ENCODE results near the gene XYLT2.
A peak's percentile ranks its signal among the peaks of the same experiment; 100 is the strongest.
"Not testable (repeated sequence)": the region's sequence is repeated elsewhere in the genome, so short reads cannot be mapped to it uniquely, and the experiment has no call there.

Gene XYLT2

DNA sequence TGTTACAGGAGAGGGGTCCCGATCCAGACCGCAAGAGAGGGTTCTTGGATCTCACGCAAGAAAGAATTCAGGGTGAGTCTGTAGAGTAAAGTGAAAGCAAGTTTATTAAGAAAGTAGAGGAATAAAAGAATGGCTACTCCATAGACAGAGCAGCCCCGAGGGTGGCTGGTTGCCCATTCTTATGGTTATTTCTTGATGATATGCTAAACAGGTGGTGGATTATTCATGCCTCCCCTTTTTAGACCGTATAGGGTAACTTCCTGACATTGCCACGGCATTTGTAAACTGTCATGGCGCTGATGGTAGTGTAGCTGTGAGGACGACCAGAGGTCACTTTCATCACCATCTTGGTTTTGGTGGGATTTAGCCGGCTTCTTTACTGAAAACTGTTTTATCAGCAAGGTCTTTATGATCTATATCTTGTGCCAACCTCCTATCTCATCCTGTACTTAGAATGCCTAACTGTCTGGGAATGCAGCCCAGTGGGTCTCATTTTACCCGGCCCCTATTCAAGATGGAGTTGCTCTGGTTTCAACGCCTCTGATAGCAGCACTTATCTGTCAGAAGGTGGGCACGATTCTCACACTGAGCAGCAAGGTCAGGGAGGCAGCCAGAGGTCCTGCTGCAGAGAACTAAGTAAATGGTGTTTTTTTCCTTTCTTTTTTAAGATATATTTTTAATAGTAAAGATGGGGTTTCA is 26.5 kb upstream of the XYLT2 start:
- no peak for DNase-seq (ENCODE audit: low read depth)

GRCh38 chr17:50322271-50322670 is 23.7 kb upstream of the XYLT2 start:
- DNase-seq (ENCODE audit: low read depth), result no peak

DNA sequence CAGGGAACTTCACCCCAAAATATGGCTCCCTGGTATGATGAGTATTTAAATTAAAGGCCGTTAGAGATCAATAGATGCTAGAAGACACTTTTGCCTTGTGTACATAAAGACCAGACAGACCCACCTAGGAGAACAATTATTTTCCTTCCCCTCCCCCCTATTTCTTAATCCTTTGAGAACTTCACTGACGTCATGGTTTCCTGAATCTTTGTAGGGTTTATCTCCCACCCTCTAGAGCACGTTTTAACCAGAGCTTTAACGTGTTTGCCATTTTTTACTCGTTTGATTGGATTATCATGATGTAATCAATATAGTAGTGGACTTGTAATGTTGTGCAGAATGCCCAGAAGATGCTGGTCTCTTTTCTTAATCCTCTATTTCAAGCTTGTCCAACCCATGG is 22.9 kb upstream of the XYLT2 start:
- DNase-seq (ENCODE audit: low read depth), result no peak

DNA sequence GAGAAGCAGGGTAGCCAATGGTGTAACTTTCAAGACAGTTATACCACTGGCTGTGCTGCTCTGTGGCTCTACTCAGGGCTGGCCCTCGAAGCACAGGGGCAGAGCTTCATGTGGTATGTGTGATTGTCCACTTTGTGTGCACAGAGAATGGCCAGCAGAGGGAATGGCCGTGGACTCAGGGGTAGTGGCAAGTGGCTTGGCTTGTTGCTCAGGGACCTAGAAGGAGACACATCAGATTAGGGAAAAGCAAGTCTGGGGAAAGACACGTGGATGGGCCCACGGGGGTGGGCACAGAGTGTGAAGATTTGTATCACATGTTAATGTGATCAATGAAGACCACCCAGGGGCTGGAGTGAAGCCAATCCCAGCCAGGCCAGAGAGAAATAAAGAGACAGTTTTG is 20.0 kb upstream of the XYLT2 start:
- no peak for DNase-seq (ENCODE audit: low read depth)

DNA sequence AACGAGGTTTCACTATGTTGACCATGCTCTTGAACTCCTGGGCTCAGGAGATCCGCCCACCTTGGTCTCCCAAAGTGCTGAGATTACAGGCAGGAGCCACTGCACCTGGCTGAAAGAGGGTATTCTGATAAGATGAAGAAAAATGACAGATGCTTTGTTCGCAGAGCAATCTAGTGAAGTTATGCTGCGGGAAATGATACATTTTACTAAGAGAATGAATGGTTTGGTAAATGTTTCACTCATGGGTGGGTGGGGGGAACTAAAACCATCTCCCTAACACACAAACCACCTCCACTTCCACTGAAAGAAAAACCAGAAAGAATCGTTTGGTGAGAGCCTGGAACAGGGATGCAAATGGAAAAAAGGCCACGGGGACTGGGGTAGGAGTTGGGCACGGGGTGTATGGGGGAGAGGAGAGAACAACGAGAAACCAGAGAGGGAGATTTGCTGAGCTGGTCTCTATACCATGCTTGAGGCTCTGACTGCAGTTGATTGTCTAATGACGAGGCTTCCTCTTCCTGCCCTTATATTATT is 19.0 kb upstream of the XYLT2 start:
- DNase-seq (ENCODE audit: low read depth), result no peak

DNA sequence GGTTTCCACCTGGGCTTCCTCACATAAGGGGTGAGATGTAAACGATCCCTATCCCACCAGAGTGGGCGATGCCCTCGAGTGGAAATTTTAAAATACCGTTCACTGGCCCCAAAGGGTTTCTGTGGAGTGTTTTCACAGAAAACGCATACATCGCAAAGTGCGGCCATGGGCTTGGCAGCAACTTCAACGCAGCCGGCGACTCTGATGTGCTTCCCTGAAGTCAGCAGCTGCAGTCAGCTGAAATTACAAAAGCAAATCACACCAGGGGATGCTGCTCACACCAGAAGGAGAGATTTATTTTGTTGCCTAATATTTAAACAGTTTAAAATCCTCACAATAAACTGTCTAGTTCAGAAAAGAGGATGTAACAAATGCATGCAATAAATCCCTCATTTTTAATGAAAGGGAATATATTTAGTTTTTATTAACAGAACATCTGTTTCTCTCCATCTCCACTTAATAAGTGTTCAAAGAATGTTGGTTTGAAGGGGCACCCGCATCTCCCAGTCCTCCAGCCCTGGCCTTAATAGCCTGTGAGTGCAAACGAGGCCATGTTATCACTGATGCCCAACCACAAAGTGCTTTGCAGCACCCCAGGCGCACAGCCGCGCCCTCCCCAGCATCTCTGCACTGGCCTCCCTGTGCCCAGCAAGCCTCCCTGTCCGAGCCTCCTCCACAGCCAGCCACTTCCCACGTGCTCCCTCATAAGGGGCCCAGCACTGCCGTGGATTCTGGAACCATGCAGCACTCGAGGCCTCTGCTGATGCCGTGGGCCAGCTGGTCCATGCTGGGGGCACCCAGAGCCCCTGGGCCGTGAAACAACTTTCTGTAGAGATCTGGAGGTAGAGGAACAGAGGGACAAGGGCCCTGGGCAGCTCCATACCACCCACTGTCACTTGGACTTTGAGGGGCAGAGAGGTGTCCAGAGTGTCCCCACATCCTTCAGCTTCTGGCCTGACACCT is 17.3 kb upstream of the XYLT2 start:
- no peak for DNase-seq (ENCODE audit: low read depth)

DNA sequence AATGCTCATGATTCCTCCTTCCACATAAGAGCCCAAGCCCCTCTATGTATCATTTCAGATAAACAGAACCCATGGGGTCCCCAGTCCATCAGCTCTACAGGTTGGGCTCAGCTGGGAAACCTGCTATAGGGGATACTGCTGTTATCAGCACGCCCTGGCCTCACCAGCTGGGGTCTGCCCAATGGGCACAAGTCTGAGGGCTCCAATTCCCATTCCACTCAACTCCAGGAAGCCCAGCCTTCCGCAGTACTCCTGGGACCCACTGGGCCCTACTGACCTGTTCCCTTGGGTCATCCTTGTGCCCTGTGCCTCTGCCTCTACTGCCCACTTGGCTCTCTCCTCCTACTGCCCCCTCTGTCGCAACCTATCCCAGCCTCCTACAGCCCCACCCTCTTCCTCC is 16.2 kb upstream of the XYLT2 start:
- DNase-seq (ENCODE audit: low read depth), result no peak

GRCh38 chr17:50330151-50330775 is 15.7 kb upstream of the XYLT2 start:
- no peak for DNase-seq (ENCODE audit: low read depth)

- DNase-seq (ENCODE audit: low read depth), result no peak
Measured at GRCh38 chr17:50331085-50331791, 14.7 kb upstream of the XYLT2 start.

DNA sequence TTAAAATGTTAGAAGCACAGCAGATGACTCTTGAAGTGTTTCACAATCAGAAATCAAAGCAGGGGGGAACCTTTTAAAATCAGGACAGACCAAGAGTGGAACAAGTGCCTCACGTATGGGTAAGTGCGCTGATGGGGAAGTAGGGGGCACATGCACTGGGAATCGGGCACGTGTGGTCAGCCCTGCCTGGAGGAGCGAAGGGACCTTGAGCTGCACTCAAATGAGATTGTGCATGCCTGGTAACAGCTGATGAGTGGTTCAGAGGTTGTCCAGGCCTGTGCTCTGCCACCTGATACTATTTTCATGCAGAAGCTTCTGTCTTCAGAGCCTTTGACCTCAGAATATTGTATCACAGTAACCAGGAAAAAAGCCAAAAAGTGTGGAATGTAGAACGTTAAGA is 13.7 kb upstream of the XYLT2 start:
- no peak for DNase-seq (ENCODE audit: low read depth)

GRCh38 chr17:50333291-50334057 is 12.5 kb upstream of the XYLT2 start:
- not testable (repeated sequence) for DNase-seq (ENCODE audit: low read depth)

GRCh38 chr17:50337956-50338355 is 8.0 kb upstream of the XYLT2 start:
- no peak for DNase-seq (ENCODE audit: low read depth)

DNA sequence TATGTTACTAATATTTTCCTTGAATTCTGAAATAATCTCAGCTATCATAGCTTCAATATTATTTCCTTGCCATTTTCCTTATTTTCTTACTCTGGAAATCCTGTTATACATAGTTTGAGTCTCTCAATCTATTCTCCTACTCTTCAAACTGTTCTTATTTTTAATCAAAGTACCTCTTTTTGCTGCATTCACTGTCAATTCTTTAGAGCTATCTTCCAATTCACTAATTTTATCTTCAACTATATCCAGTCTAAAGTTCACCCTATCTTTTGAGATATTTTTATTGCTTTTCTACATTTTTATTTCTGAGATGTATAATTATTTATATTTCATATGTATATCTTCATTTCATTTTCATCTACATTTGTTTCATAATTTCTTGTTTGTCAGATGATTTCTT is 7.3 kb upstream of the XYLT2 start:
- no peak for DNase-seq (ENCODE audit: low read depth)

DNA sequence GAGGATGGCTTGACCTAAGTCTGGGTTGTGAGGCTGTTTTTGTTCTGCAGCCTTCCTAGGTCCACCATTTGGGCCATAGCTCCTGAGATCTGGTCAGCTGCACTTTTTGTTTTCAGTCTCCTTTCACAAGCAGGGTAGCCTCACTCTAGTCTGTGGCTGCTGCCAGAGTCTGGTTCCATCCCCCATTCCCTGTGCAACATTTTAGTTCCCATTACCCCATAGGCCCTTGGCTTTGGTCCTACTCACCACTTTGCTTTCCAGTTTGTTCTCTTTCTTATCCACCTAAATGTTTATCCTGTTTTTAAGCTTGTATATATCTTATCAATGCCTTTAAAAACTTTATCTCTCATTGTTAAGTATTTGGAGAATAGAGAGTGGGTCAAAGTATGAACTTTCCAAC is 6.5 kb upstream of the XYLT2 start:
- no peak for DNase-seq (ENCODE audit: low read depth)

DNA sequence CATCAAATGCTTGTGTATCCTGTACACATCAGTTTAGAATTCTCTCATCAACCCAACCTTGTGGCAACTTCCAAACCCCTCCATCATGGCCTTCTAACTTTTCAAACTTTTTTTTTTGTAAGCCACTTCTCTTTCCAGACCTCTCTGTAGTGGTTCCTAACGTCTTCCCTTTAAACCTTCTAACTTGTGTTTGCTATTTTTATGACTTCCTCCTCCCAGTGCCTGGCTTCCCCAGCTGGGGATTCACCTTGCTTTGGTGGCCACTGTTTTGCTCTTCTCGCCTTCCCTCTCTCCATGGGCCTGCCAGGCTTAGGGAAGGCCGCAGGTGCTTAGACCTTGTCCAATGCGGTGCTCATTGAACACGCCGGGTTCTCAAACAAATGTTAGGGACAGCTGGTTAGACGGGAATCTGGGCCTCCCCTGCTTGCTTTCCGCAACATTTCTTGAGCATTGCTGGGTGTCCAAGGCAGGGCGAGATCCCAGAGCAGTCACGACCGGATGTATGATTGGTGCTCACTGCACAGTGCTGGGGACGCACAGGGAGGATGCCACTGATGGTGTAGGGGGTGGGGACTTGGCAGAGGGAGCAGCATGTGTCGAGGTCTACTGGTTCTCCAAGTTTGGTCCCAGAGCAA is 1.1 kb upstream of the XYLT2 start:
- no peak for DNase-seq (ENCODE audit: low read depth)

DNA sequence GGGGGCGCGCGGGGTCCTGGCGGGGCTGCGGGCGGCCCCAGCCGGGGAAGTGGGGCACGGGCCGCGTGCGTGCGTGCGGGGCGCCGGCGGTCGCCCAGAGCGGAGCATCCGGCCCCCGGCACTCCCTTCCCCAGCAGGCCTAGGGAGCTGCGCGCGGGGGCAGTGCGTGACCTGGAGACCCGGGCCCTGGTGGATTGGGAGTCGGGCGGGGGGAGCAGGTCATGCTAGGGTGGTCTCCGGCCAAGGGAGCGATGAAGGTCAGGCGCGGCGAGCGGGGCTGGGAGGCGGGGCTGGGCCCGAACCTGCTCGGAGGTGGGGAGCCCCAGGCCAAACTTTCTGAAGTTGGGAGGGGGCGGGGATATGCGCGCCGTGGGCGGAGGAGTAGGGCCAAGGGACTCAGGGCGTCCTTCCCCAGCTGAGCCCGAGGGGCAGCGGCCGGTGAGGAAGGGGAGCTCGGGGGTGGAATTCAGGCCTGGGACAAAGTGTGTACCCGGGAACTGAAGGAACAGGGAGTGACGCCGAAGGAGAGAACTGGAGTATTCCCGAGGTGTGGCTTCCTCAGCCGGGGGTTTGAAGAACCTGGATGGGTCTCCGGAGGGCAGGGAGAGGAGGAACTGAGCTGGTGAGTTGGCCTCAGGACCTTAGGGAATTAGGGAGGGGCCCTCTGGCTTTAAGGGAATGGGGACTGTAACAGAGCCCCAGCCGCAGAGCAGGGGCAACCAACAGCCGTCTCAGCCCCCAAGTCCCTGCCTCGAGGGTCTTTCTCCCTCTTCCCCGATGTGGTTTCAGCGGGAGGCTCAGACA is 589 bp downstream of the XYLT2 start:
- DNase-seq (ENCODE audit: low read depth), result peak; percentile 29

DNA sequence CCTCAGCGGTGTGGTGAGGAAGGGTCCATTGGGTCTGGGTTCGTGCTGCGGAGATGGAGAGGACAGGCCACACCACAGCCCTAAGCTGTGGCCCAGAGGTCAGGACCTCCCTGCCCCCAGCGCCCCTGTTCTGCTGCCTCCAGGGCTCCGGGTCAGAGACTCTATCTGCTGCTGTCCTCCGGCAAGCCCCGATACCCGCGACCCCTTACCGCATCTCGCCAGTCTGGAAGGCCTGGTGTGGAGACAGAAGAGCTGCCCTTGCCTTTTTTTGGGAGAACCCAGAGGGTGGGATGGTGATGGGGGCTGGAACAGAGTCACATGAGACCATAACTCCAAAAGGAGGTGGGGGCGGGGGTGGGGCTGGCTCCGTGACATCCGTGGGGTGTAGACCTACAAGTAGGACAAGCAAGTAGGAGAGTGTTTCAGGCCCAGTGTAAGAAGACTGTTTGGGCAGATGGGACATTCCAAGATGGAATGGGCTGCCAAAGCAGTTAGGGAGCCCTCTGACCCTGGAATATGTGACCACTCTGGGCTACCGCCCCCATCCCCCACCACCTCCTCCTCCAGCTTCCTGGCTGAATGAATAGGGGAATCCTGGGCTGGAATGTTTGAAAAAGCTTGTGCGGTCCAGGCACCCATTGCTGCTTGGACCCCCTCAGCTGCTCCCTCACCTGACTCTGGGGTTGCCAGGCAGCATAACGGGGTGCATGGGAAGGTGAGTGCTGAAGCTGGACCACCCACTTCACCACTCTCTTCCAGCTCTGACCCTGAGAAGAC is 1.4 kb downstream of the XYLT2 start:
- DNase-seq (ENCODE audit: low read depth), result no peak

- no peak for DNase-seq (ENCODE audit: low read depth)
Measured at GRCh38 chr17:50347894-50348291, 2.0 kb downstream of the XYLT2 start.
